H1 (cell line): ENCODE results near the gene KCNQ1OT1. TPM values are rescaled to one million over a fixed set of nuclear protein-coding genes. Genes with fewer than 3 reads are reported as not detected.

Source experiments
- EZH2 ChIP-seq: fragments of 200-600 bp; sonication (generic); IDR thresholded peaks from 2 replicates; pipeline ENCODE4 v1.7.1; 2012; ENCODE audit warnings: low read depth, mild to moderate bottlenecking, moderate library complexity, low read length, inconsistent platforms; ENCODE audit not compliant: severe bottlenecking
- polyA plus RNA-seq, 7 experiments: library from polyadenylated mRNA; depleted of rRNA in 3 of 7; stranded (reverse) in 5 of 7; unstranded in 2 of 7; fragments of >200 nt in 5 of 7; fragments of 200-250 nt in 2 of 7; gene quantifications; 1 replicate in 5 of 7; 2 replicates in 1 of 7; 4 replicates in 1 of 7; pipeline versions ENCODE4 v1.2.1 to v1.2.3, GENCODE V29; 2011 to 2013; ENCODE audit warnings: missing spikeins in 2 of 7, mixed read lengths in 2 of 7
- total RNA-seq: library from RNA; stranded (reverse); fragmentation: NEBNext Ultra II Directional; extraction: Animal tissue kit (Norgen Biotek cat#: 25700); gene quantifications from 2 replicates; pipeline ENCODE4 v1.2.1, GENCODE V29; 2021

Gene KCNQ1OT1
- total and polyA plus RNA-seq, 2 of the 8 experiments (the other 6 are each of a cell fraction or from before 2014, with no cell fraction given), result 0.21 to 1.2 TPM

- no peak for TF ChIP-seq EZH2
Measured at GRCh38 chr11:2595204-2595603, 104.6 kb downstream of the KCNQ1OT1 start (continued).
